MM.1S (cell line): ENCODE measurements around the gene GRAMD1A.

ENCODE experiments used
- DNase-seq: peaks from one replicate; pipeline ENCODE4 v3.0.0-alpha.2; 2015
- H2AFZ ChIP-seq: fragments of 300-600 bp; sonication (generic); 2 replicates; pipeline ENCODE4 v1.6.0; 2016; ENCODE audit warnings: antibody characterized with exemption, low read length
- H3F3A ChIP-seq: fragments of 300-600 bp; sonication (generic); 2 replicates; pipeline ENCODE4 v1.6.1; 2016; ENCODE audit warnings: mild to moderate bottlenecking, antibody characterized with exemption, low read length, moderate library complexity, mixed read lengths; ENCODE audit not compliant: insufficient read depth
- H3K27ac ChIP-seq: fragments of 300-600 bp; sonication (generic); 2 replicates; pipeline ENCODE4 v1.5.1; 2016; ENCODE audit warnings: mild to moderate bottlenecking, low read length
- H3K27me3 ChIP-seq: fragments of 300-600 bp; sonication (generic); replicated peaks from 2 replicates; pipeline ENCODE4 v1.6.0; 2016; ENCODE audit warnings: low read length; ENCODE audit not compliant: insufficient read depth
- H3K36me3 ChIP-seq: fragments of 300-600 bp; sonication (generic); replicated peaks from 2 replicates; pipeline ENCODE4 v1.6.1; 2016; ENCODE audit warnings: mild to moderate bottlenecking, low read length, mixed read lengths; ENCODE audit not compliant: insufficient read depth
- H3K4me1 ChIP-seq: fragments of 300-600 bp; sonication (generic); 2 replicates; pipeline ENCODE4 v1.6.1; 2016; ENCODE audit warnings: low read length, mixed read lengths
- H3K4me2 ChIP-seq: fragments of 300-600 bp; sonication (generic); 2 replicates; pipeline ENCODE4 v1.6.0; 2016; ENCODE audit warnings: low read depth, low read length
- H3K4me3 ChIP-seq: fragments of 300-600 bp; sonication (generic); 2 replicates; pipeline ENCODE4 v1.5.1; 2016; ENCODE audit warnings: low read length, mixed read lengths
- H3K79me2 ChIP-seq: fragments of 300-600 bp; sonication (generic); 2 replicates; pipeline ENCODE4 v1.6.1; 2016; ENCODE audit warnings: mixed run types, low read length, mixed read lengths
- H3K9ac ChIP-seq: fragments of 300-600 bp; sonication (generic); 2 replicates; pipeline ENCODE4 v1.6.1; 2016; ENCODE audit warnings: low read length, mixed read lengths
- H3K9me2 ChIP-seq: fragments of 300-600 bp; sonication (generic); replicated peaks from 2 replicates; pipeline ENCODE4 v1.6.1; 2016; ENCODE audit warnings: mild to moderate bottlenecking, low read length, mixed read lengths; ENCODE audit not compliant: insufficient read depth
- H3K9me3 ChIP-seq: fragments of 300-600 bp; sonication (generic); replicated peaks from 2 replicates; pipeline ENCODE4 v1.6.1; 2016; ENCODE audit warnings: mild to moderate bottlenecking, low read length, mixed read lengths; ENCODE audit not compliant: insufficient read depth
- H4K20me1 ChIP-seq: fragments of 300-600 bp; sonication (generic); 2 replicates; pipeline ENCODE4 v1.6.1; 2016; ENCODE audit warnings: mild to moderate bottlenecking, low read length, moderate library complexity, mixed read lengths; ENCODE audit not compliant: insufficient read depth
- EZH2 ChIP-seq: fragments of 300-600 bp; sonication (generic); optimal IDR thresholded peaks from 2 replicates; pipeline ENCODE3; 2017; ENCODE audit warnings: low read depth, mild to moderate bottlenecking, antibody characterized with exemption, low read length, mixed read lengths
- EZH2phosphoT487 ChIP-seq: fragments of 300-600 bp; sonication (generic); IDR thresholded peaks from 2 replicates; pipeline ENCODE4 v1.6.1; 2018; ENCODE audit warnings: antibody characterized with exemption, low read length
- TF ChIP-seq, protein P1 (sequence below): fragments of 300-600 bp; sonication (generic); IDR thresholded peaks from 2 replicates; pipeline ENCODE4 v1.5.1; 2016; ENCODE audit warnings: antibody characterized with exemption, low read length, mixed read lengths

The GRAMD1A gene

GRCh38 chr19:34999498-35000337 lies at the start of gene GRAMD1A:
Gene GRAMD1A, plus strand, starts transcription at chr19:35000323. Its CDS starts 156 bp downstream, at chr19:35000479.
- Histone ChIP-seq H3K9me3 (no peaks in the 10 kb centered on the region), H2AFZ (peak within 1 kb of the TSS; percentile 52)
- peak; percentile 61 for DNase-seq

GRCh38 chr19:34953092-34953491 lies 47.0 kb upstream of the GRAMD1A start:
- Histone ChIP-seq H3K9me2 (no peaks in the 10 kb centered on the region), H3K36me3 (no peaks in the 10 kb centered on the region), H3K9me3 (no peaks in the 10 kb centered on the region), H3K9ac (no peak overlapping the region), H2AFZ (no peak overlapping the region), H4K20me1 (no peaks in the 10 kb centered on the region), H3K27ac (no peak overlapping the region), H3F3A (no peaks in the 10 kb centered on the region), H3K4me2 (no peak overlapping the region), H3K27me3 (no peaks in the 10 kb centered on the region), H3K4me1 (no peaks in the 10 kb centered on the region), H3K4me3 (no peak overlapping the region), H3K79me2 (no peaks in the 10 kb centered on the region)
- DNase-seq = no peak
- no peak for TF ChIP-seq EZH2phosphoT487
- TF ChIP-seq EZH2 = no peak

More at GRCh38 chr19:34999498-35000337, at the start of gene GRAMD1A:
- Histone ChIP-seq H4K20me1 (no peaks in the 10 kb centered on the region), H3K9me2 (no peaks in the 10 kb centered on the region), H3F3A (no peaks in the 10 kb centered on the region), H3K4me1 (0 out of 2 replicates have a peak, but pooled peaks cover 6% of the 10 kb centered on the region), H3K36me3 (no peaks in the 10 kb centered on the region), H3K9ac (peak within 1 kb of the TSS; percentile 64), H3K27me3 (no peaks in the 10 kb centered on the region), H3K27ac (no peak within 1 kb of the TSS), H3K79me2 (peaks cover 6% of the 10 kb centered on the region; the same call in 1 of the 2 replicates), H3K4me3 (peak within 1 kb of the TSS; percentile 67), H3K4me2 (peak within 1 kb of the TSS; percentile 76)
- TF ChIP-seq EZH2phosphoT487 (no peak), EZH2 (no peak)
- TF ChIP-seq, protein P1, sequence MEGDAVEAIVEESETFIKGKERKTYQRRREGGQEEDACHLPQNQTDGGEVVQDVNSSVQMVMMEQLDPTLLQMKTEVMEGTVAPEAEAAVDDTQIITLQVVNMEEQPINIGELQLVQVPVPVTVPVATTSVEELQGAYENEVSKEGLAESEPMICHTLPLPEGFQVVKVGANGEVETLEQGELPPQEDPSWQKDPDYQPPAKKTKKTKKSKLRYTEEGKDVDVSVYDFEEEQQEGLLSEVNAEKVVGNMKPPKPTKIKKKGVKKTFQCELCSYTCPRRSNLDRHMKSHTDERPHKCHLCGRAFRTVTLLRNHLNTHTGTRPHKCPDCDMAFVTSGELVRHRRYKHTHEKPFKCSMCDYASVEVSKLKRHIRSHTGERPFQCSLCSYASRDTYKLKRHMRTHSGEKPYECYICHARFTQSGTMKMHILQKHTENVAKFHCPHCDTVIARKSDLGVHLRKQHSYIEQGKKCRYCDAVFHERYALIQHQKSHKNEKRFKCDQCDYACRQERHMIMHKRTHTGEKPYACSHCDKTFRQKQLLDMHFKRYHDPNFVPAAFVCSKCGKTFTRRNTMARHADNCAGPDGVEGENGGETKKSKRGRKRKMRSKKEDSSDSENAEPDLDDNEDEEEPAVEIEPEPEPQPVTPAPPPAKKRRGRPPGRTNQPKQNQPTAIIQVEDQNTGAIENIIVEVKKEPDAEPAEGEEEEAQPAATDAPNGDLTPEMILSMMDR = no peak

- Histone ChIP-seq H3K27ac (no peak overlapping the region), H3K4me1 (no peaks in the 10 kb centered on the region), H3K9ac (no peak overlapping the region), H3K4me2 (no peak overlapping the region), H3K79me2 (no peaks in the 10 kb centered on the region), H4K20me1 (no peaks in the 10 kb centered on the region), H2AFZ (no peak overlapping the region), H3K36me3 (no peaks in the 10 kb centered on the region), H3K27me3 (0 out of 2 replicates have a peak, but pooled peaks cover 4% of the 10 kb centered on the region), H3K4me3 (no peak overlapping the region), H3K9me2 (no peaks in the 10 kb centered on the region), H3F3A (no peaks in the 10 kb centered on the region), H3K9me3 (0 out of 2 replicates have a peak, but pooled peaks cover 3% of the 10 kb centered on the region)
- no peak for DNase-seq
- no peak for TF ChIP-seq EZH2
Measured at GRCh38 chr19:34957830-34958751, 42.0 kb upstream of the GRAMD1A start.

DNA sequence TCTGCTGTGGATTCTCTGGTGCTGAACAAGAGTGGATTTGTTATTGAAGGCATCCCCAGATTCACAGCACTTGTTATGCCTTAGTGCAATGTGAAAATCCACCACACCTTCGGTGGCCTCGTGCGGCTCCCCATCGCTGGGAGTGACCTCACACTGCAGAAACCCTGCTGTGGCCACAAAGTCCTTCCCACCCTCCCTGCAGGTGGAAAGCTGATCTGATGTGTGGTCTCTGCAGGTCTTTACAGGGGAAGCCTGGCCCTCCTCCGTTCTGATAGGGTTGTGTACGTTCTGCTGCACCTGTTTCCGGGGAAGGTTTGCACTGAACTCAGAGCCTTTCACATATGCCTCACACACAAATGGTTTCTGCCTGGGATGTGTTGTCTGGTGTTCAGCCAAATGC lies 41.1 kb upstream of the GRAMD1A start:
- no peaks in the 10 kb centered on the region for H3F3A ChIP-seq
- H3K27ac ChIP-seq = no peak overlapping the region
- no peaks in the 10 kb centered on the region for H3K9me2 ChIP-seq
- no peaks in the 10 kb centered on the region for H3K4me1 ChIP-seq
- H4K20me1 ChIP-seq = no peaks in the 10 kb centered on the region
- 0 out of 2 replicates have a peak, but pooled peaks cover 4% of the 10 kb centered on the region for H3K27me3 ChIP-seq
- no peak overlapping the region for H3K4me2 ChIP-seq
- TF ChIP-seq, protein P1 = no peak
- TF ChIP-seq EZH2 = no peak
- TF ChIP-seq EZH2phosphoT487 = no peak
- H2AFZ ChIP-seq = no peak overlapping the region
- no peak overlapping the region for H3K9ac ChIP-seq
- no peak overlapping the region for H3K4me3 ChIP-seq
- no peaks in the 10 kb centered on the region for H3K36me3 ChIP-seq
- 0 out of 2 replicates have a peak, but pooled peaks cover 3% of the 10 kb centered on the region for H3K9me3 ChIP-seq
- H3K79me2 ChIP-seq = no peaks in the 10 kb centered on the region
- DNase-seq = no peak
